DND-41 (cell line): ENCODE measurements around the gene GAS5.

Experiments
- CTCF ChIP-seq: IDR thresholded peaks from 2 replicates; pipeline ENCODE4 v1.5.1; 2012; ENCODE audit warnings: borderline replicate concordance, low read length, moderate library complexity, mild to moderate bottlenecking; ENCODE audit not compliant: poor library complexity, severe bottlenecking; ENCODE audit errors: extremely low read depth
- EZH2 ChIP-seq: IDR thresholded peaks from 3 replicates; pipeline ENCODE4 v1.6.1; 2012; ENCODE audit warnings: borderline replicate concordance, low read depth, mild to moderate bottlenecking, moderate library complexity, low read length, inconsistent platforms; ENCODE audit not compliant: severe bottlenecking

- no peak for TF ChIP-seq EZH2
- no peak for TF ChIP-seq CTCF
Measured at GRCh38 chr1:173818459-173818858, 49.3 kb downstream of the GAS5 start.
